Measurements from ENCODE around the gene NHS. TPM values are rescaled to one million over a fixed set of nuclear protein-coding genes. Genes with fewer than 3 reads are reported as not detected.
"Not testable (repeated sequence)": the region's sequence is repeated elsewhere in the genome, so short reads cannot be mapped to it uniquely, and the experiment has no call there.

NHS gene
- total and polyA plus RNA-seq, 8 donors, result 0.19 to 1.7 (median 0.54) TPM

GRCh38 chrX:17563515-17563914 lies 188.5 kb downstream of the NHS start:
- ATAC-seq (no peak), FAIRE-seq (no peak), DNase-seq (no peak)
- H3K27me3 ChIP-seq, result peaks cover 0 to 3% (median 0%) of the 10 kb centered on the region in 4 donors
- intact Hi-C loops (cut with DNase I), result no loop called here
- H3K27ac ChIP-seq, result no peak overlapping the region
- no peak overlapping the region for H3K4me3 ChIP-seq
- H3K4me1 ChIP-seq, result no peaks in the 10 kb centered on the region
- no peaks in the 10 kb centered on the region for H3K9me3 ChIP-seq
- no peaks in the 10 kb centered on the region for H3K36me3 ChIP-seq
- WGBS, 2 donors, result 47 to 53% methylated on average over 4 of the region's 4 CpGs
- no peak for TF ChIP-seq CTCF (IDR thresholded peaks at IDR 0.05)

- H3K27ac ChIP-seq, result no peak overlapping the region
- intact Hi-C loops (cut with DNase I), result no loop called here
- TF ChIP-seq CTCF (IDR thresholded peaks at IDR 0.05), result no peak
- no peaks in the 10 kb centered on the region for H3K9me3 ChIP-seq
- ATAC-seq, result no peak
- H3K27me3 ChIP-seq, result peaks cover 0 to 3% (median 0%) of the 10 kb centered on the region in 4 donors
- H3K36me3 ChIP-seq, result no peaks in the 10 kb centered on the region
- 79 to 89% methylated on average over 7 of the region's 7 CpGs for WGBS, 2 donors
- no peak for DNase-seq
- no peak for FAIRE-seq
- no peak overlapping the region for H3K4me3 ChIP-seq
- H3K4me1 ChIP-seq, result no peaks in the 10 kb centered on the region
Observed at GRCh38 chrX:17564689-17565409, 189.8 kb downstream of the NHS start.

GRCh38 chrX:17566740-17567139 lies 191.7 kb downstream of the NHS start:
- no peak for FAIRE-seq
- no peak for DNase-seq
- WGBS, 2 donors, result 58 to 73% methylated on average over 4 of the region's 4 CpGs
- H3K9me3 ChIP-seq, result no peaks in the 10 kb centered on the region
- H3K4me1 ChIP-seq, result no peaks in the 10 kb centered on the region
- no peaks in the 10 kb centered on the region for H3K36me3 ChIP-seq
- H3K27ac ChIP-seq, result no peak overlapping the region
- H3K27me3 ChIP-seq, result peaks cover 0 to 3% (median 0%) of the 10 kb centered on the region in 4 donors
- no peak for ATAC-seq
- H3K4me3 ChIP-seq, result no peak overlapping the region
- no peak for TF ChIP-seq CTCF (IDR thresholded peaks at IDR 0.05)
- intact Hi-C loops (cut with DNase I), result no loop called here

- intact Hi-C loops (cut with DNase I), result no loop called here
- Histone ChIP-seq H3K4me1 (no peaks in the 10 kb centered on the region), H3K36me3 (no peaks in the 10 kb centered on the region), H3K4me3 (no peak overlapping the region), H3K27ac (no peak overlapping the region), H3K27me3 (peaks cover 0 to 3% (median 0%) of the 10 kb centered on the region in 4 donors), H3K9me3 (no peaks in the 10 kb centered on the region)
- no peak for TF ChIP-seq CTCF (IDR thresholded peaks at IDR 0.05)
- ATAC-seq (no peak), DNase-seq (no peak), FAIRE-seq (no peak)
- 64 to 72% methylated on average over 8 of the region's 8 CpGs for WGBS, 2 donors
Observed at GRCh38 chrX:17567187-17567586, 192.2 kb downstream of the NHS start.

GRCh38 chrX:17567821-17568220 lies 192.8 kb downstream of the NHS start:
- Histone ChIP-seq H3K27me3 (peaks cover 0 to 3% (median 0%) of the 10 kb centered on the region in 4 donors), H3K9me3 (no peaks in the 10 kb centered on the region), H3K4me3 (no peak overlapping the region), H3K4me1 (no peaks in the 10 kb centered on the region), H3K36me3 (no peaks in the 10 kb centered on the region), H3K27ac (no peak overlapping the region)
- no peak for ATAC-seq
- no peak for DNase-seq
- intact Hi-C loops (cut with DNase I), result no loop called here
- TF ChIP-seq CTCF (IDR thresholded peaks at IDR 0.05), result no peak
- FAIRE-seq, result no peak
- WGBS, 2 donors, result 23 to 33% methylated on average over 2 of the region's 2 CpGs

- FAIRE-seq; H3K4me1 ChIP-seq; H3K9me3 ChIP-seq; H3K27ac ChIP-seq; H3K27me3 ChIP-seq; H3K4me3 ChIP-seq; ATAC-seq; DNase-seq; H3K36me3 ChIP-seq; intact Hi-C loops (cut with DNase I): not testable (repeated sequence)
- WGBS, 2 donors, result 76 to 83% methylated on average over 3 of the region's 3 CpGs
Observed at GRCh38 chrX:17568804-17569203, 193.8 kb downstream of the NHS start.

Data from pancreas (tissue), 10 donors.